GM12801 (cell line): ENCODE data around the gene SPRR3.

ENCODE experiments used
- CTCF ChIP-seq: IDR thresholded peaks from one replicate; pipeline ENCODE4 v1.5.1; 2011; ENCODE audit warnings: control low read depth; ENCODE audit not compliant: insufficient read length; ENCODE audit errors: extremely low read depth

SPRR3 gene

GRCh38 chr1:153032073-153032472, 30.5 kb downstream of the SPRR3 start:
- TF ChIP-seq CTCF: no peak

DNA sequence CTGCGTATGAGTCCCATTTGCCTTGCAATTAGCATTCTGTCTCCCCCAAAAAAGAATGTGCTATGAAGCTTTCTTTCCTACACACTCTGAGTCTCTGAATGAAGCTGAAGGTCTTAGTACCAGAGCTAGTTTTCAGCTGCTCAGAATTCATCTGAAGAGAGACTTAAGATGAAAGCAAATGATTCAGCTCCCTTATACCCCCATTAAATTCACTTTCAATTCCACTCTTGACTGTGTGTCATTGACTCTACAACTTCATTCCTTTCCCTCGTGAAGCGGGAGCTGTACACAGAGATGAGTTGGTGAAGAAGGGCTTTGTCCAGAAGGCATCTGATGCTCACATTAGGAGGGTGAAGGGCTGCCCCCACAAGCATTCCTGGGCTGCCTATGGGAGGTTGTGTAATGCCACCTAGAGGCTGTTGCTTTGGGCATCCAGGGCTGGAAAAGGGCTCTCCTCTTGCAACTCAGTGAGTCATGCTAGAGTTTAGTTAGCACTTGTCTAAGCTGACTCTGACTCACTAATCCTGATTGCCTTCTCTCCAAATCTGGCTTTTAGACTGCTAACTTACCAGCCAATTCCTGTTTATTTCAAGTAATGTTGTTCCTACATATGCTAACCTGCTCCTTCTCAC, 31.2 kb downstream of the SPRR3 start:
- no peak for TF ChIP-seq CTCF

- TF ChIP-seq CTCF: no peak
These were observed 33.7 kb downstream of the SPRR3 start for GRCh38 chr1:153035211-153035610.

DNA sequence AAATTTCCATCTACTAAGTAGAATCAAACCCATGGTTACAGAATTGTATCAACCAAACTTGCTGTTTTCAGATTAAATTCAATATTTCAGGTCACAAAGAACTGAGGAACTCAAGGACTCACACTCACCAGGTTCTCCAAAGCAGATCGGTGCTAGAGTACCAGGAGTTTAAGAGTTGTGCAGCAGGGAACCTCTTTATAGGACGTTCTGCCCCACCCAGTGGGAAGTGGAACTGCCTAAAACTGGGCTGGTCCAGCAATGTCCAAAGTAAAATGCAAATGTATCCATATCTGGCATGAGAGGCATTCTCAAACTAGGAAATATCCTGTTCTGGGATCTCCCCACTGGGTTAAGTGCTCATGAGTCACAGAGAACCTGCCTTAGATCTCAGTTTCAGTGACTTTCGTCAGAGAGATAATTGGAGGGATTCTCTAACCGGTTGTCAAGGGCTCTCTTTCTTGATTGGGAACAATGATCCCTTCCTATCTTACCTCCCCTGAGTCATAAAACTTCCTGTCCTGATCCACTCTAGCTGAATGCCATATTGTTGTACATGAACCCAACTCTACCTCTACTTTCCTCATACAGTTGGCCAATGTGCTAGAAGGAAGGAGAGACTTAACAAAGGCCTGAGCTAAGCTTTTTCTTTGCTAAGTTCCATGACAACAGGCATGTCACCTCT, 39.5 kb downstream of the SPRR3 start, which contains the start of gene SPRR2D:
SPRR2D (minus strand) TSS at position 171 of the 682 bp plus-strand sequence. CDS start 774 bp downstream, outside the sequence.
- no peak for TF ChIP-seq CTCF

- TF ChIP-seq CTCF: no peak
These were observed 47.7 kb downstream of the SPRR3 start for GRCh38 chr1:153049211-153049610.
